ENCODE measurements around the gene ABHD6.

Gene ABHD6

DNA sequence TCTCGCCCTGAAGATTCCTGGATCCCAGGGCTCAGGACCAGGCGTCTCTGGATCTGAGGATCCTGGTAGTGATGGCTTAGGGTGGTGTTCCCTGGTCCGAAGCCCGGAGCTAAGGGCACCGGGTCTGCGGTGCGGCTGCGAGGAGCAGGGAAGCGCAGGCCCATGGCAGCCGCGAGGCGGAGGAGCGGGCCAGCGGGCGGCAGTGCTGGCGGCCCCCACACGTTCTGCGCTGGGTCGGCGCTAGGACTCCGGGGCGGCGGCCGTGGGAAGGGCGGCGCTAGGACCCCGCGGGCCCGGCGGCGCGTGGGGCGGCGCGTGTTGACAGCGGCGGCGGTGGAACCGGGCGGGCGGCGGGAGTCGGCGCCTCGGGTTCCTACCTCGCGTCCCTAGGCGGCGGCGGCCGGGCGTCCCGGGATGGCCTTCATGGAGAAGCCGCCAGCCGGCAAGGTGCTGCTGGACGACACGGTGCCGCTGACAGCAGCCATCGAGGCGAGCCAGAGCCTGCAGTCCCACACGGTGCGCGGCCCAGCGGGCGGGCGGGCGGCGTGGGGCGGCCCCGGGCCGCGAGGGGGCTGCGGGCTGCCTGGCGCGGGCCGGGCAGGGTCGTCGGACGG, 95.1 kb downstream of the ABHD6 start, which contains the start of gene PXK:
TSS of gene PXK (plus strand) at position 318 of the 614 bp plus-strand sequence. CDS start at position 415, 97 bp downstream.
- Histone ChIP-seq H3K79me2 (ENCODE audit: control insufficient read depth, low read length) (peaks cover 61% of the 10 kb centered on the region), H3F3A (ENCODE audit: control insufficient read depth, insufficient read depth) (peaks cover 52% of the 10 kb centered on the region), H3K4me1 (ENCODE audit: control insufficient read depth, low read length) (peaks cover 48% of the 10 kb centered on the region), H4K20me1 (ENCODE audit: control insufficient read depth, insufficient read depth, low read depth, low read length) (no peaks in the 10 kb centered on the region), H3K9me3 (ENCODE audit: control insufficient read depth, insufficient read depth, low read length) (no peaks in the 10 kb centered on the region), H3K9me2 (replicated peaks; ENCODE audit: control insufficient read depth, low read length) (no peaks in the 10 kb centered on the region), H3K4me3 (ENCODE audit: low read length) (peak within 1 kb of the TSS; percentile 92), H3K4me2 (ENCODE audit: low read length) (peak within 1 kb of the TSS; percentile 74), H3K27ac (ENCODE audit: low read depth, low read length) (peak within 1 kb of the TSS; percentile 99), H3K27me3 (ENCODE audit: control insufficient read depth, low read length) (no peaks in the 10 kb centered on the region), H3K36me3 (ENCODE audit: control insufficient read depth, low read length) (peaks cover 41% of the 10 kb centered on the region)
- no peak for TF ChIP-seq EZH2phosphoT487 (IDR thresholded peaks at IDR 0.05; ENCODE audit: borderline replicate concordance, low read length)
- TF ChIP-seq, protein P1, sequence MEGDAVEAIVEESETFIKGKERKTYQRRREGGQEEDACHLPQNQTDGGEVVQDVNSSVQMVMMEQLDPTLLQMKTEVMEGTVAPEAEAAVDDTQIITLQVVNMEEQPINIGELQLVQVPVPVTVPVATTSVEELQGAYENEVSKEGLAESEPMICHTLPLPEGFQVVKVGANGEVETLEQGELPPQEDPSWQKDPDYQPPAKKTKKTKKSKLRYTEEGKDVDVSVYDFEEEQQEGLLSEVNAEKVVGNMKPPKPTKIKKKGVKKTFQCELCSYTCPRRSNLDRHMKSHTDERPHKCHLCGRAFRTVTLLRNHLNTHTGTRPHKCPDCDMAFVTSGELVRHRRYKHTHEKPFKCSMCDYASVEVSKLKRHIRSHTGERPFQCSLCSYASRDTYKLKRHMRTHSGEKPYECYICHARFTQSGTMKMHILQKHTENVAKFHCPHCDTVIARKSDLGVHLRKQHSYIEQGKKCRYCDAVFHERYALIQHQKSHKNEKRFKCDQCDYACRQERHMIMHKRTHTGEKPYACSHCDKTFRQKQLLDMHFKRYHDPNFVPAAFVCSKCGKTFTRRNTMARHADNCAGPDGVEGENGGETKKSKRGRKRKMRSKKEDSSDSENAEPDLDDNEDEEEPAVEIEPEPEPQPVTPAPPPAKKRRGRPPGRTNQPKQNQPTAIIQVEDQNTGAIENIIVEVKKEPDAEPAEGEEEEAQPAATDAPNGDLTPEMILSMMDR (IDR thresholded peaks at IDR 0.05; ENCODE audit: low read depth, low read length, poor library complexity, severe bottlenecking): peak; percentile 23

DNA sequence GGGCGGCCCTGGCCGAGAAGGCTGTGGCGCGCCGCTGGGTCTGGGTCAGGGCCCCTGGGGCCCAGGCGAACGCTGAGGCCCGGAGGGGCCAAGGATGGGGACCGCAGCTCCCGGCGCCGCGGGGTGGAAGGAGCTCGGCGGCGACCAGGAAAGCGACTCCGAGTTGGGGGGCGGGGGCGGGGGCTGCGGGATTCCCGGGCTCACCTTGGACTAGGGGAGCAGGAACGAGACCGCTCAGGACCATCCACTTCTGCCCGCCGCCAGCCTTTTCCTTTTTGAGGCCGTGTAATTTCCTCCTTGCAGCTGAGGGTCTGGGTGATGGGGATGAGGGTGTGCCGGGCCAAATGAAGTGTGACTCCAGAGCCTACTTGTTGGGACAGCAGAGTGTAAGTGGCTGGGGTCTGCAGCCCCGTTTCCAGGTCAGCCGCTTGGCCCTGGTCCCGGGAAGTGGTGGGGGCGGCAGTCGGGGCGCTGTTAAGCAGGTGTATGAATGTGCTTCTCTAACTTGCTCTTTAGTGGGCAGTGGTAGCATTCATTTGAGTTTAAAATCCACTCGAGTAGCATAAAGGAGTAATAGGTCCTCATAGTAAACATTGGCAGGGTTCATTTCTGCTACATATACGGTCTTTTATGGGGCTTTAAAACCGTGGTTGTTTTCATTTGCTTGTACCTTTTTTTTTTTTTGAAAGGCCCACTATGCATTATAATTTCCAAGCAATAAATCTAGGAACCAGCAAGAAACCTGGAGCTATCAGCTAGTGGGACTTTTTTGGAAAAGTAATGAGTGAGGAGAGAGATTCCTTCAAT, 95.8 kb downstream of the ABHD6 start:
- Histone ChIP-seq H3K9me2 (replicated peaks; ENCODE audit: control insufficient read depth, low read length) (no peaks in the 10 kb centered on the region), H3K4me3 (ENCODE audit: low read length) (peak overlapping the region; percentile 92), H3K27ac (ENCODE audit: low read depth, low read length) (peak overlapping the region; percentile 99), H3K9me3 (ENCODE audit: control insufficient read depth, insufficient read depth, low read length) (no peaks in the 10 kb centered on the region), H3K27me3 (ENCODE audit: control insufficient read depth, low read length) (no peaks in the 10 kb centered on the region), H3K36me3 (ENCODE audit: control insufficient read depth, low read length) (peaks cover 47% of the 10 kb centered on the region), H3K79me2 (ENCODE audit: control insufficient read depth, low read length) (peaks cover 67% of the 10 kb centered on the region), H3K4me1 (ENCODE audit: control insufficient read depth, low read length) (peaks cover 55% of the 10 kb centered on the region), H3K4me2 (ENCODE audit: low read length) (peak overlapping the region; percentile 74), H3F3A (ENCODE audit: control insufficient read depth, insufficient read depth) (peaks cover 58% of the 10 kb centered on the region), H4K20me1 (ENCODE audit: control insufficient read depth, insufficient read depth, low read depth, low read length) (no peaks in the 10 kb centered on the region)
- TF ChIP-seq, protein P1 (IDR thresholded peaks at IDR 0.05; ENCODE audit: low read depth, low read length, poor library complexity, severe bottlenecking): peak; percentile 61
- no peak for TF ChIP-seq EZH2phosphoT487 (IDR thresholded peaks at IDR 0.05; ENCODE audit: borderline replicate concordance, low read length)

DNA sequence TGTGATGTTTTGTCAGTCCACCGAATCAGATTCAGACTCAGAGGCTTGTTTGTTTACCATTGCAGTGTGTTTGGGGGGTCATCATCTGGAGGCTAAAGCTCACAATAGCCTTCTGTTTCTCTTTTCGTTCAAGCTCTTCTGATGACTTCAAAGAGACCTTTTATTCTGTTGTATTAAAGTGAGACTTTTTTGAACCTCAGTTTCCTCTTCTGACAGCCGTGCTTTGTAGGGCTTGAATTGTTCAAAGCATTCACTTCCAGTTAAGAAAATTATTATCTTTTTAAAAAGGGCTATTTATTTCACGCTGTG, 96.4 kb downstream of the ABHD6 start:
- peaks cover 61% of the 10 kb centered on the region for H3F3A ChIP-seq (ENCODE audit: control insufficient read depth, insufficient read depth)
- peak overlapping the region; percentile 99 for H3K27ac ChIP-seq (ENCODE audit: low read depth, low read length)
- H3K4me1 ChIP-seq (ENCODE audit: control insufficient read depth, low read length): peaks cover 59% of the 10 kb centered on the region
- H3K9me3 ChIP-seq (ENCODE audit: control insufficient read depth, insufficient read depth, low read length): no peaks in the 10 kb centered on the region
- peaks cover 71% of the 10 kb centered on the region for H3K79me2 ChIP-seq (ENCODE audit: control insufficient read depth, low read length)
- peaks cover 50% of the 10 kb centered on the region for H3K36me3 ChIP-seq (ENCODE audit: control insufficient read depth, low read length)
- H3K27me3 ChIP-seq (ENCODE audit: control insufficient read depth, low read length): no peaks in the 10 kb centered on the region
- no peaks in the 10 kb centered on the region for H3K9me2 ChIP-seq (replicated peaks; ENCODE audit: control insufficient read depth, low read length)
- H3K4me2 ChIP-seq (ENCODE audit: low read length): peak overlapping the region; percentile 74
- no peak for TF ChIP-seq EZH2phosphoT487 (IDR thresholded peaks at IDR 0.05; ENCODE audit: borderline replicate concordance, low read length)
- TF ChIP-seq, protein P1 (IDR thresholded peaks at IDR 0.05; ENCODE audit: low read depth, low read length, poor library complexity, severe bottlenecking): no peak
- peak overlapping the region; percentile 92 for H3K4me3 ChIP-seq (ENCODE audit: low read length)
- H4K20me1 ChIP-seq (ENCODE audit: control insufficient read depth, insufficient read depth, low read depth, low read length): no peaks in the 10 kb centered on the region

Data from DOHH2 (cell line).